Liver (tissue), 9 donors: Measurements from ENCODE around the gene RIT1. TPM values are rescaled to one million over a fixed set of nuclear protein-coding genes. Genes with fewer than 3 reads are reported as not detected.

Source experiments
- DNase-seq: peaks from one replicate; pipeline ENCODE4 v3.0.0-alpha.2; 2017; ENCODE audit warnings: low spot score
- H3K27ac ChIP-seq, 2 donors: one replicate each; pipeline ENCODE4 v1.7.0; 2013; ENCODE audit warnings: inconsistent platforms in 2 of 2, low read length in 2 of 2, control low read depth in 1 of 2, low read depth in 1 of 2, mild to moderate bottlenecking in 1 of 2
- H3K27me3 ChIP-seq, 4 donors: one replicate each; pipeline versions ENCODE4 v1.6.1 to v1.7.0; 2013; ENCODE audit warnings: low read length in 3 of 4, inconsistent platforms in 1 of 4, mild to moderate bottlenecking in 1 of 4, moderate library complexity in 1 of 4; ENCODE audit not compliant: control insufficient read depth in 4 of 4, insufficient read depth in 4 of 4
- H3K36me3 ChIP-seq, 4 donors: one replicate each; pipeline versions ENCODE4 v1.6.1 to v1.7.0; 2013; ENCODE audit warnings: low read length in 3 of 4, mild to moderate bottlenecking in 3 of 4, low read depth in 1 of 4, moderate library complexity in 1 of 4; ENCODE audit not compliant: control insufficient read depth in 4 of 4, insufficient read depth in 3 of 4
- H3K4me1 ChIP-seq, 4 donors: one replicate each; pipeline versions ENCODE4 v1.6.1 to v1.7.0; 2013; ENCODE audit warnings: low read length in 3 of 4, mild to moderate bottlenecking in 3 of 4, moderate library complexity in 1 of 4; ENCODE audit not compliant: control insufficient read depth in 4 of 4, insufficient read depth in 4 of 4
- H3K4me3 ChIP-seq, 3 donors: one replicate each; pipeline versions ENCODE4 v1.6.1 to v1.7.0; 2013; ENCODE audit warnings: low read length in 3 of 3, control low read depth in 1 of 3, low read depth in 1 of 3, mild to moderate bottlenecking in 1 of 3
- H3K9ac ChIP-seq, 2 donors: one replicate each; pipeline ENCODE4 v1.7.0; 2013; ENCODE audit warnings: low read length in 2 of 2, mild to moderate bottlenecking in 2 of 2, moderate library complexity in 2 of 2, control low read depth in 1 of 2, low read depth in 1 of 2
- H3K9me3 ChIP-seq, 4 donors: one replicate each; pipeline versions ENCODE4 v1.6.1 to v1.7.0; 2013; ENCODE audit warnings: low read length in 3 of 4; ENCODE audit not compliant: control insufficient read depth in 4 of 4
- EGR1 ChIP-seq, 2 donors: IDR thresholded peaks; 2 replicates each; pipeline ENCODE4 v1.6.1; 2016 to 2018; ENCODE audit warnings: antibody characterized with exemption in 2 of 2, low read depth in 2 of 2
- FOXA1 ChIP-seq: IDR thresholded peaks from 2 replicates; pipeline ENCODE4 v1.6.1; 2016; ENCODE audit warnings: antibody characterized with exemption
- FOXA2 ChIP-seq: IDR thresholded peaks from 2 replicates; pipeline ENCODE4 v1.6.1; 2016; ENCODE audit warnings: antibody characterized with exemption
- GABPA ChIP-seq, 2 donors: IDR thresholded peaks in 1 of 2; conservative IDR thresholded peaks in 1 of 2; 2 replicates each; pipeline ENCODE4 v1.6.1; 2016; ENCODE audit warnings: antibody characterized with exemption in 2 of 2, mild to moderate bottlenecking in 1 of 2, moderate library complexity in 1 of 2
- HNF4A ChIP-seq, 2 donors: conservative IDR thresholded peaks; 2 replicates each; pipeline ENCODE4 v1.6.1; 2016; ENCODE audit warnings: antibody characterized with exemption in 2 of 2, mild to moderate bottlenecking in 2 of 2
- HNF4G ChIP-seq: IDR thresholded peaks from 2 replicates; pipeline ENCODE4 v1.6.1; 2016; ENCODE audit warnings: antibody characterized with exemption
- JUND ChIP-seq, 2 donors: IDR thresholded peaks; 2 replicates each; pipeline ENCODE4 v1.6.1; 2016; ENCODE audit warnings: antibody characterized with exemption in 2 of 2
- NR2F2 ChIP-seq: IDR thresholded peaks from 2 replicates; pipeline ENCODE4 v1.6.1; 2016; ENCODE audit warnings: antibody characterized with exemption
- RAD21 ChIP-seq, 2 donors: IDR thresholded peaks; 2 replicates each; pipeline ENCODE4 v1.6.1; 2016; ENCODE audit warnings: antibody characterized with exemption in 2 of 2, mild to moderate bottlenecking in 2 of 2
- RXRA ChIP-seq, 2 donors: IDR thresholded peaks; 2 replicates each; pipeline ENCODE4 v1.6.1; 2017 to 2018; ENCODE audit warnings: antibody characterized with exemption in 2 of 2, mild to moderate bottlenecking in 1 of 2
- SP1 ChIP-seq: IDR thresholded peaks from 2 replicates; pipeline ENCODE4 v1.6.1; 2018; ENCODE audit warnings: antibody characterized with exemption, mild to moderate bottlenecking
- TAF1 ChIP-seq: conservative IDR thresholded peaks from 2 replicates; pipeline ENCODE4 v1.6.1; 2016; ENCODE audit warnings: antibody characterized with exemption, mild to moderate bottlenecking
- YY1 ChIP-seq: IDR thresholded peaks from 2 replicates; pipeline ENCODE4 v1.6.1; 2016; ENCODE audit warnings: antibody characterized with exemption, mild to moderate bottlenecking
- WGBS: extraction: QIAGEN DNeasy Blood & Tissue Kit; methylation state at CpG from one replicate; pipeline ENCODE4 v1.1.7; 2013; 5-methylcytosine and 5-hydroxymethylcytosine counted together
- polyA plus RNA-seq, 2 donors: library from polyadenylated mRNA; stranded (reverse) in 1 of 2; unstranded in 1 of 2; fragments of 200-250 nt in 1 of 2; fragments of >200 nt in 1 of 2; fragmentation: Nextera tagmentation in 1 of 2; extraction: Ambion mirVana in 1 of 2; gene quantifications; one replicate each; pipeline versions ENCODE4 v1.2.1 to v1.2.3, GENCODE V29; 2013 to 2015
- total RNA-seq, 2 donors: library from RNA; depleted of rRNA; stranded (reverse); fragments of >200 nt; gene quantifications; one replicate each; pipeline ENCODE4 v1.2.3, GENCODE V29; 2014
- TF ChIP-seq, protein P1 (sequence below): fragments of 150-350 bp; IDR thresholded peaks from 2 replicates; pipeline ENCODE4 v1.5.1; 2017; ENCODE audit warnings: improper control_type of control experiment, low read depth, low read length; ENCODE audit not compliant: missing input control
- TF ChIP-seq, protein P2 (sequence below): IDR thresholded peaks from 2 replicates; pipeline ENCODE4 v1.6.1; 2016; ENCODE audit warnings: antibody characterized with exemption
- TF ChIP-seq, protein P3 (sequence below): IDR thresholded peaks from 2 replicates; pipeline ENCODE4 v1.6.1; 2016; ENCODE audit warnings: antibody characterized with exemption
- TF ChIP-seq, protein P4 (sequence below): IDR thresholded peaks from 2 replicates; pipeline ENCODE4 v1.6.1; 2016; ENCODE audit warnings: antibody characterized with exemption
- TF ChIP-seq, protein P5 (sequence below): IDR thresholded peaks from 2 replicates; pipeline ENCODE4 v1.6.1; 2016; ENCODE audit warnings: antibody characterized with exemption, mild to moderate bottlenecking
- donor health status: healthy.
- donor health status: healthy.
- donor health status: healthy.
- donor health status: healthy.
- donor health status: healthy.

Gene RIT1
- total and polyA plus RNA-seq, 4 donors, result 3.1 to 14.3 (median 8.1) TPM

DNA sequence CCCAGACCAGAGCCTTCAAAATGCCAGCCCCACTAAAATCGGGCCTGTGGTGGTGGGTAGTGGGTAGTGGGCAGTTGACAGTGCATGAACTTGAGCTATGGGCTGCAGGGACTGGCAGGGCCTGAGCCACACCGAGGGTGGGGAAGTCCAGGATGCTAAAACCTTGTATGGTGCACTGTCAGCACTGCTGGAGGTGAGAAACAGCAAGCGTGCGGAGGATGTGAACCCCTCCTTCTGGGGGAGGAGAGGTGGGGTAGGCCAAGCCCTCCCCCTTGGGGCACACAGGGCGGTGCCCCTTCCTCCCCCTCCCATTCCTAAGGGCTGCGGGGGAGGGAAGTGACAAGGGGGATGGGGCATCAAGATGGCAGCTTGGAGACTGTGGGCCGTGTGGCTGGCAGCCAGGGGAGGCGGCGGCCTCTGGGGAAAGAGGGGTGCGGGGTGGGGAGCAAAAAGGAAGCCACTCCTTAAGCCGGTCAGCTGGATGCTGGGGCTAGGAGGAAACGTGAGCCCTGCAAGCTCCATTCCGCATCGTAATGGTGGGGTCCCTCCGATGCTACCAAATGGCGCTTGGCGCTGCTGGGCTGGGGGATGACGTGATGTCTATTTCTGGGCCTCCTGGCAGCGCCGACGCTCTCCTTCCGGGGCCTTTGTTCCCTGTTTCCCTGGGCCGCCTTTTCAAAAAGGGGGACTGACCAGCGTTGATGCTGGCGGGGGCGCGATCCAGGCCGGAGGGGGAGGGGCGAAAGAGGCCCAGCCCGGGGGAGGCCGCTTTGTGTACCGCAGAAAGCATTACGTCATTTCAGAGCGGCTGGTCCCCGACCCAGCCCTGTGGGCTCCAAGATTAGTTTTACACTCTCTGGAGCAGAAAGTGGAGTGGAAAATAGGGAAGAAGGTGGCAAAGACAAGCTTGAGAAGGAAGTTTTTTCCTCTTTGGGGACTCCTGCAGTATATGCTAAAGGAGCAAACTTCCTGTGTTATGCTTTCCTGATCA is 51.0 kb downstream of the RIT1 start:
- no peaks in the 10 kb centered on the region for H3K36me3 ChIP-seq
- peak overlapping the region in 1 of 2 donors; percentile 28 for H3K9ac ChIP-seq
- WGBS, result 8% methylated on average over 35 of the region's 35 CpGs
- H3K27ac ChIP-seq, result peak overlapping the region; percentile 96 to 98
- peak; percentile 40 for DNase-seq
- peak in 1 of 2 donors; percentile 13 for TF ChIP-seq JUND (IDR thresholded peaks at IDR 0.05)
- no peak for TF ChIP-seq GABPA (IDR thresholded peaks at IDR 0.05 in 1 of 2, conservative IDR thresholded peaks at IDR 0.05 in 1 of 2)
- TF ChIP-seq YY1, result peak; percentile 32
- no peaks in the 10 kb centered on the region for H3K9me3 ChIP-seq
- H3K4me1 ChIP-seq, result peaks cover 5 to 23% (median 16%) of the 10 kb centered on the region in 4 donors
- H3K4me3 ChIP-seq, result peak overlapping the region in 1 of 3 donors; percentile 5
- H3K27me3 ChIP-seq, result no peaks in the 10 kb centered on the region

DNA sequence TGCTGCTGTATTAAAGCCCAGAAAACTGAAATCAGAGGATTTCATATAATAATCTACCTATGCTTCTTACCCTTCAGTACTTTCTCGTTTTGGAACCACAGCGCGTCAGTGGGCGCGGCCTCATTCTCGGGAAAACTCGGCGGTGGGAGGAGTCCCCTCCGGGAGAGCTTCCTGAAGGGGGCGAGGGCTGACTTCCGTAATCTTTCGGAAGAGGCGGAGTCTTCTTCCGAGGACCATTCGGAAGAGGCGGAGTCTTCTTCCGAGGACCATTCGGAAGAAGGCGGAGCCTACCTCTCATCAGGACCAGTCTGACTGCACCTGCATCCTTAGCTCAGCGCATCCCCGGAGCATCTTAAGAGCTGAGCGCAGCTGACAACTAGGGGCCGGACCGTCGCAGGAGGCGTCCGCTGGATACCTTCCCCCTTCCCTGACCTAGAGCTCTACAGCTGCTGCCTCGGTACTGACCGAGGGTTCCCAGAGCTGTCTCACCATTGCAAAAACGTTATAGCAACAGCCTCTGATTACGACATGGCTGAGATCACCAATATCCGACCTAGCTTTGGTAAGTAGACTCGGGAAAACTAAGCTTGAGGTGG is 51.8 kb downstream of the RIT1 start, which contains the start of gene SYT11:
SYT11 (plus strand) TSS at position 334 of the 596 bp plus-strand sequence; CDS start at position 529, 195 bp downstream.
- peaks cover 0 to 3% (median 2%) of the 10 kb centered on the region in 4 donors for H3K36me3 ChIP-seq
- peaks cover 5 to 23% (median 16%) of the 10 kb centered on the region in 4 donors for H3K4me1 ChIP-seq
- peak; percentile 93 for DNase-seq
- peak within 1 kb of the TSS; percentile 78 to 99 for H3K9ac ChIP-seq
- peak within 1 kb of the TSS; percentile 50 to 84 (median 63) for H3K4me3 ChIP-seq
- peak; percentile 43 for TF ChIP-seq HNF4G
- TF ChIP-seq NR2F2, result no peak
- TF ChIP-seq JUND (IDR thresholded peaks at IDR 0.05), result no peak
- TF ChIP-seq GABPA (IDR thresholded peaks at IDR 0.05 in 1 of 2, conservative IDR thresholded peaks at IDR 0.05 in 1 of 2), result peak; percentile 65 to 91
- TF ChIP-seq TAF1, result no peak
- TF ChIP-seq SP1, result peak; percentile 69
- TF ChIP-seq, protein P1, sequence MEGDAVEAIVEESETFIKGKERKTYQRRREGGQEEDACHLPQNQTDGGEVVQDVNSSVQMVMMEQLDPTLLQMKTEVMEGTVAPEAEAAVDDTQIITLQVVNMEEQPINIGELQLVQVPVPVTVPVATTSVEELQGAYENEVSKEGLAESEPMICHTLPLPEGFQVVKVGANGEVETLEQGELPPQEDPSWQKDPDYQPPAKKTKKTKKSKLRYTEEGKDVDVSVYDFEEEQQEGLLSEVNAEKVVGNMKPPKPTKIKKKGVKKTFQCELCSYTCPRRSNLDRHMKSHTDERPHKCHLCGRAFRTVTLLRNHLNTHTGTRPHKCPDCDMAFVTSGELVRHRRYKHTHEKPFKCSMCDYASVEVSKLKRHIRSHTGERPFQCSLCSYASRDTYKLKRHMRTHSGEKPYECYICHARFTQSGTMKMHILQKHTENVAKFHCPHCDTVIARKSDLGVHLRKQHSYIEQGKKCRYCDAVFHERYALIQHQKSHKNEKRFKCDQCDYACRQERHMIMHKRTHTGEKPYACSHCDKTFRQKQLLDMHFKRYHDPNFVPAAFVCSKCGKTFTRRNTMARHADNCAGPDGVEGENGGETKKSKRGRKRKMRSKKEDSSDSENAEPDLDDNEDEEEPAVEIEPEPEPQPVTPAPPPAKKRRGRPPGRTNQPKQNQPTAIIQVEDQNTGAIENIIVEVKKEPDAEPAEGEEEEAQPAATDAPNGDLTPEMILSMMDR, result peak; percentile 6
- TF ChIP-seq FOXA1, result no peak
- TF ChIP-seq RXRA (IDR thresholded peaks at IDR 0.05), result no peak
- peak; percentile 68 for TF ChIP-seq YY1
- TF ChIP-seq EGR1 (IDR thresholded peaks at IDR 0.05; ENCODE audit: low read depth in 2 of 2), result peak in 1 of 2 donors; percentile 51
- TF ChIP-seq, protein P2, sequence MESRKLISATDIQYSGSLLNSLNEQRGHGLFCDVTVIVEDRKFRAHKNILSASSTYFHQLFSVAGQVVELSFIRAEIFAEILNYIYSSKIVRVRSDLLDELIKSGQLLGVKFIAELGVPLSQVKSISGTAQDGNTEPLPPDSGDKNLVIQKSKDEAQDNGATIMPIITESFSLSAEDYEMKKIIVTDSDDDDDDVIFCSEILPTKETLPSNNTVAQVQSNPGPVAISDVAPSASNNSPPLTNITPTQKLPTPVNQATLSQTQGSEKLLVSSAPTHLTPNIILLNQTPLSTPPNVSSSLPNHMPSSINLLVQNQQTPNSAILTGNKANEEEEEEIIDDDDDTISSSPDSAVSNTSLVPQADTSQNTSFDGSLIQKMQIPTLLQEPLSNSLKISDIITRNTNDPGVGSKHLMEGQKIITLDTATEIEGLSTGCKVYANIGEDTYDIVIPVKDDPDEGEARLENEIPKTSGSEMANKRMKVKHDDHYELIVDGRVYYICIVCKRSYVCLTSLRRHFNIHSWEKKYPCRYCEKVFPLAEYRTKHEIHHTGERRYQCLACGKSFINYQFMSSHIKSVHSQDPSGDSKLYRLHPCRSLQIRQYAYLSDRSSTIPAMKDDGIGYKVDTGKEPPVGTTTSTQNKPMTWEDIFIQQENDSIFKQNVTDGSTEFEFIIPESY, result no peak
- TF ChIP-seq FOXA2, result no peak
- TF ChIP-seq, protein P3, sequence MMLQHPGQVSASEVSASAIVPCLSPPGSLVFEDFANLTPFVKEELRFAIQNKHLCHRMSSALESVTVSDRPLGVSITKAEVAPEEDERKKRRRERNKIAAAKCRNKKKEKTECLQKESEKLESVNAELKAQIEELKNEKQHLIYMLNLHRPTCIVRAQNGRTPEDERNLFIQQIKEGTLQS, result no peak
- TF ChIP-seq, protein P4, sequence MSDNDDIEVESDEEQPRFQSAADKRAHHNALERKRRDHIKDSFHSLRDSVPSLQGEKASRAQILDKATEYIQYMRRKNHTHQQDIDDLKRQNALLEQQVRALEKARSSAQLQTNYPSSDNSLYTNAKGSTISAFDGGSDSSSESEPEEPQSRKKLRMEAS, result no peak
- TF ChIP-seq, protein P5, sequence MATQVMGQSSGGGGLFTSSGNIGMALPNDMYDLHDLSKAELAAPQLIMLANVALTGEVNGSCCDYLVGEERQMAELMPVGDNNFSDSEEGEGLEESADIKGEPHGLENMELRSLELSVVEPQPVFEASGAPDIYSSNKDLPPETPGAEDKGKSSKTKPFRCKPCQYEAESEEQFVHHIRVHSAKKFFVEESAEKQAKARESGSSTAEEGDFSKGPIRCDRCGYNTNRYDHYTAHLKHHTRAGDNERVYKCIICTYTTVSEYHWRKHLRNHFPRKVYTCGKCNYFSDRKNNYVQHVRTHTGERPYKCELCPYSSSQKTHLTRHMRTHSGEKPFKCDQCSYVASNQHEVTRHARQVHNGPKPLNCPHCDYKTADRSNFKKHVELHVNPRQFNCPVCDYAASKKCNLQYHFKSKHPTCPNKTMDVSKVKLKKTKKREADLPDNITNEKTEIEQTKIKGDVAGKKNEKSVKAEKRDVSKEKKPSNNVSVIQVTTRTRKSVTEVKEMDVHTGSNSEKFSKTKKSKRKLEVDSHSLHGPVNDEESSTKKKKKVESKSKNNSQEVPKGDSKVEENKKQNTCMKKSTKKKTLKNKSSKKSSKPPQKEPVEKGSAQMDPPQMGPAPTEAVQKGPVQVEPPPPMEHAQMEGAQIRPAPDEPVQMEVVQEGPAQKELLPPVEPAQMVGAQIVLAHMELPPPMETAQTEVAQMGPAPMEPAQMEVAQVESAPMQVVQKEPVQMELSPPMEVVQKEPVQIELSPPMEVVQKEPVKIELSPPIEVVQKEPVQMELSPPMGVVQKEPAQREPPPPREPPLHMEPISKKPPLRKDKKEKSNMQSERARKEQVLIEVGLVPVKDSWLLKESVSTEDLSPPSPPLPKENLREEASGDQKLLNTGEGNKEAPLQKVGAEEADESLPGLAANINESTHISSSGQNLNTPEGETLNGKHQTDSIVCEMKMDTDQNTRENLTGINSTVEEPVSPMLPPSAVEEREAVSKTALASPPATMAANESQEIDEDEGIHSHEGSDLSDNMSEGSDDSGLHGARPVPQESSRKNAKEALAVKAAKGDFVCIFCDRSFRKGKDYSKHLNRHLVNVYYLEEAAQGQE, result no peak
- peak; percentile 25 to 31 for TF ChIP-seq RAD21 (IDR thresholded peaks at IDR 0.05)
- TF ChIP-seq HNF4A (conservative IDR thresholded peaks at IDR 0.05), result no peak
- no peaks in the 10 kb centered on the region for H3K27me3 ChIP-seq
- 3% methylated on average over 33 of the region's 33 CpGs for WGBS
- H3K27ac ChIP-seq, result peak within 1 kb of the TSS; percentile 96 to 98
- H3K9me3 ChIP-seq, result no peaks in the 10 kb centered on the region
